ENCODE results near the gene RANBP9.

Gene RANBP9

GRCh38 chr6:13711733-13712598 lies at the start of gene RANBP9 (continued):
- TF ChIP-seq ZNF37A (tag by site-specific recombination; IDR thresholded peaks at IDR 0.05) (no peak), SP3 (tag by site-specific recombination; IDR thresholded peaks at IDR 0.05) (peak; percentile 77), ZNF26 (tag by site-specific recombination; IDR thresholded peaks at IDR 0.05) (no peak), ZNF433 (tag by site-specific recombination; IDR thresholded peaks at IDR 0.05; ENCODE audit: low read depth) (no peak), SALL2 (tag by site-specific recombination; IDR thresholded peaks at IDR 0.05; ENCODE audit: borderline replicate concordance) (no peak), YY1 (tag by site-specific recombination; IDR thresholded peaks at IDR 0.05) (peak; percentile 37; the same call in 1 of the 2 replicates), ZNF843 (tag by site-specific recombination; IDR thresholded peaks at IDR 0.05) (peak; percentile 42; the same call in 1 of the 2 replicates), PATZ1 (tag by site-specific recombination; IDR thresholded peaks at IDR 0.05) (peak; percentile 84), ZNF660 (tag by site-specific recombination; IDR thresholded peaks at IDR 0.05) (peak; percentile 92), GLIS1 (tag by site-specific recombination; IDR thresholded peaks at IDR 0.05) (peak; percentile 51; the same call in 1 of the 2 replicates), KLF1 (tag by site-specific recombination; IDR thresholded peaks at IDR 0.05) (peak; percentile 29; the same call in 1 of the 2 replicates), ZFHX2 (tag by site-specific recombination; conservative IDR thresholded peaks at IDR 0.05) (peak; percentile 72), ZNF48 (tag by site-specific recombination; IDR thresholded peaks at IDR 0.05) (no peak), MYNN (tag by site-specific recombination; IDR thresholded peaks at IDR 0.05; ENCODE audit: borderline replicate concordance) (0 out of 2 replicates have a peak, but pooled peaks have one; percentile 17), AEBP2 (tag by site-specific recombination; IDR thresholded peaks at IDR 0.05; ENCODE audit: borderline replicate concordance) (no peak), ZIC2 (tag by site-specific recombination; IDR thresholded peaks at IDR 0.05) (peak; percentile 93), ZFP37 (tag by site-specific recombination; IDR thresholded peaks at IDR 0.05) (peak; percentile 83; the same call in 1 of the 2 replicates), ZNF558 (tag by site-specific recombination; IDR thresholded peaks at IDR 0.05) (no peak), ZNF596 (tag by site-specific recombination; IDR thresholded peaks at IDR 0.05) (0 out of 2 replicates have a peak, but pooled peaks have one; percentile 15)

- no peaks in the 10 kb centered on the region for H3K4me1 ChIP-seq (ENCODE audit: control insufficient read depth, insufficient read depth, low read length)
- H3K4me3 ChIP-seq (ENCODE audit: low read depth, low read length) = no peak overlapping the region
- ChIA-PET POLR2A (no interaction called here), CTCF (no interaction called here)
- H3K27ac ChIP-seq (ENCODE audit: extremely low read depth, low read depth, low read length) = no peak overlapping the region
- H3K36me3 ChIP-seq (ENCODE audit: control insufficient read depth in 2 of 2, insufficient read depth in 1 of 2, low read length in 2 of 2) = no peaks in the 10 kb centered on the region
- no peaks in the 10 kb centered on the region for H3K9me3 ChIP-seq (ENCODE audit: control insufficient read depth, insufficient read depth, low read depth, low read length)
- no peak for TF ChIP-seq ZNF521 (tag by site-specific recombination; IDR thresholded peaks at IDR 0.05)
- TF ChIP-seq ZBTB44 (tag by site-specific recombination; IDR thresholded peaks at IDR 0.05) = no peak
- no peak for TF ChIP-seq ZNF629 (tag by site-specific recombination; IDR thresholded peaks at IDR 0.05)
- no peak for TF ChIP-seq ZNF560 (tag by site-specific recombination; IDR thresholded peaks at IDR 0.05; ENCODE audit: borderline replicate concordance)
- TF ChIP-seq ZFHX2 (tag by site-specific recombination; conservative IDR thresholded peaks at IDR 0.05) = no peak
- TF ChIP-seq ZNF138 (tag by site-specific recombination; IDR thresholded peaks at IDR 0.05; ENCODE audit: borderline replicate concordance) = no peak
- TF ChIP-seq ZNF350 (tag by site-specific recombination; IDR thresholded peaks at IDR 0.05) = no peak
- no peak for TF ChIP-seq ZNF529 (tag by site-specific recombination; IDR thresholded peaks at IDR 0.05; ENCODE audit: insufficient replicate concordance)
- TF ChIP-seq ZNF658 (tag by site-specific recombination; IDR thresholded peaks at IDR 0.05) = no peak
- TF ChIP-seq ZNF544 (tag by site-specific recombination; IDR thresholded peaks at IDR 0.05) = no peak
- TF ChIP-seq KLF16 (tag by site-specific recombination; IDR thresholded peaks at IDR 0.05) = no peak
Observed at GRCh38 chr6:13760307-13761304, 49.0 kb upstream of the RANBP9 start.
